Ureter (tissue), 1 donor: Measurements from ENCODE around the gene MGMT. TPM values are rescaled to one million over a fixed set of nuclear protein-coding genes. Genes with fewer than 3 reads are reported as not detected.

Experiments
- DNase-seq: peaks from one replicate; pipeline ENCODE4 v3.0.0-alpha.2; 2020; ENCODE audit warnings: low spot score
- total RNA-seq: library from RNA; stranded (reverse); gene quantifications from one replicate; pipeline ENCODE4 v1.2.4, GENCODE V29; 2023
- donor health status: DM: yes; HTN: yes; CAD: no.

Gene MGMT
- total RNA-seq, 1 donor from 2014 or later = 38.6 TPM

GRCh38 chr10:129707406-129708388, 240.7 kb downstream of the MGMT start:
- no peak for DNase-seq

- no peak for DNase-seq
Observed at GRCh38 chr10:129709101-129709500, 242.1 kb downstream of the MGMT start.

GRCh38 chr10:129709627-129710509, 242.8 kb downstream of the MGMT start:
- DNase-seq = no peak

GRCh38 chr10:129710510-129710847, 243.4 kb downstream of the MGMT start:
- DNase-seq = no peak

GRCh38 chr10:129711291-129711690, 244.2 kb downstream of the MGMT start:
- DNase-seq = no peak

GRCh38 chr10:129712000-129712399, 245.0 kb downstream of the MGMT start:
- no peak for DNase-seq

GRCh38 chr10:129713659-129714265, 246.7 kb downstream of the MGMT start:
- DNase-seq = no peak

- DNase-seq = no peak
Observed at GRCh38 chr10:129715805-129716204, 248.8 kb downstream of the MGMT start.

GRCh38 chr10:129716211-129716681, 249.2 kb downstream of the MGMT start:
- DNase-seq = no peak

GRCh38 chr10:129716881-129717280, 249.8 kb downstream of the MGMT start:
- DNase-seq = no peak

GRCh38 chr10:129717816-129718547, 250.9 kb downstream of the MGMT start:
- DNase-seq = no peak

GRCh38 chr10:129718548-129719414, 251.7 kb downstream of the MGMT start:
- no peak for DNase-seq

GRCh38 chr10:129719415-129719739, 252.3 kb downstream of the MGMT start:
- no peak for DNase-seq

- DNase-seq = no peak
Observed at GRCh38 chr10:129719889-129720590, 253.0 kb downstream of the MGMT start.

- DNase-seq = no peak
Observed at GRCh38 chr10:129725011-129725410, 258.0 kb downstream of the MGMT start.

- no peak for DNase-seq
Observed at GRCh38 chr10:129725482-129725881, 258.4 kb downstream of the MGMT start.

GRCh38 chr10:129725890-129726631, 259.0 kb downstream of the MGMT start:
- DNase-seq = no peak

GRCh38 chr10:129727071-129727470, 260.0 kb downstream of the MGMT start:
- DNase-seq = no peak

GRCh38 chr10:129727495-129727894, 260.5 kb downstream of the MGMT start:
- no peak for DNase-seq
